SU-DHL-6 (cell line): ENCODE measurements around the gene TAF11L14.
"Not testable (repeated sequence)": the region's sequence is repeated elsewhere in the genome, so short reads cannot be mapped to it uniquely, and the experiment has no call there.

Experiments
- H2AFZ ChIP-seq: fragments of 200-600 bp; sonication (generic); 2 replicates; pipeline ENCODE4 v1.6.1; 2014; ENCODE audit warnings: low read depth, mild to moderate bottlenecking, moderate library complexity, mixed read lengths, antibody characterized with exemption, low read length; ENCODE audit not compliant: severe bottlenecking
- H3F3A ChIP-seq: fragments of 200-600 bp; shearing (Covaris generic); 2 replicates; pipeline ENCODE4 v1.6.0; 2016; ENCODE audit warnings: antibody characterized with exemption, mild to moderate bottlenecking; ENCODE audit not compliant: insufficient read depth
- H3K27ac ChIP-seq: fragments of 200-600 bp; sonication (generic); 2 replicates; pipeline ENCODE4 v1.5.1; 2016; ENCODE audit warnings: low read depth, mild to moderate bottlenecking, low read length, moderate library complexity, mixed read lengths
- H3K27me3 ChIP-seq: fragments of 200-600 bp; sonication (generic), shearing (Covaris generic); 2 replicates; pipeline ENCODE4 v1.6.0; 2014; ENCODE audit warnings: mild to moderate bottlenecking, low read length
- H3K36me3 ChIP-seq: fragments of 200-600 bp; sonication (generic); 2 replicates; pipeline ENCODE4 v1.6.1; 2014; ENCODE audit warnings: mild to moderate bottlenecking, low read length, mixed read lengths
- H3K4me2 ChIP-seq: fragments of 300-600, 200-600 bp; shearing (Covaris generic), sonication (generic); 2 replicates; pipeline ENCODE4 v1.6.0; 2014; ENCODE audit warnings: low read length, low read depth, mild to moderate bottlenecking; ENCODE audit not compliant: poor library complexity, severe bottlenecking
- H3K4me3 ChIP-seq: fragments of 200-600 bp; sonication (generic); 2 replicates; pipeline ENCODE4 v1.5.1; 2014; ENCODE audit warnings: antibody characterized with exemption, low read length, mild to moderate bottlenecking, mixed read lengths; ENCODE audit not compliant: insufficient read depth, poor library complexity, severe bottlenecking
- H3K79me2 ChIP-seq: fragments of 200-600 bp; sonication (generic); 2 replicates; pipeline ENCODE4 v1.6.1; 2014; ENCODE audit warnings: mild to moderate bottlenecking, low read length, moderate library complexity; ENCODE audit not compliant: insufficient read depth
- H3K9ac ChIP-seq: fragments of 200-600 bp; sonication (generic); 2 replicates; pipeline ENCODE4 v1.7.0; 2014; ENCODE audit warnings: mild to moderate bottlenecking, low read length
- H3K9me2 ChIP-seq: fragments of 200-600 bp; sonication (generic); replicated peaks from 2 replicates; pipeline ENCODE4 v1.6.1; 2014; ENCODE audit warnings: low read length; ENCODE audit not compliant: insufficient read depth
- H3K9me3 ChIP-seq: fragments of 200-600 bp; sonication (generic); 2 replicates; pipeline ENCODE4 v1.6.1; 2014; ENCODE audit warnings: low read length, mixed read lengths; ENCODE audit not compliant: insufficient read depth
- H4K20me1 ChIP-seq: fragments of 200-600 bp; sonication (generic); 2 replicates; pipeline ENCODE4 v1.6.1; 2014; ENCODE audit warnings: low read depth, mild to moderate bottlenecking, antibody characterized with exemption, low read length, moderate library complexity, mixed read lengths
- CTCF ChIP-seq: fragments of 200-600 bp; sonication (generic); IDR thresholded peaks from one replicate; pipeline ENCODE4 v1.5.1; 2017; ENCODE audit warnings: antibody characterized with exemption, mild to moderate bottlenecking, low read length, moderate library complexity; ENCODE audit not compliant: insufficient read depth, poor library complexity, severe bottlenecking
- EZH2phosphoT487 ChIP-seq: fragments of 200-600 bp; sonication (generic), shearing (Covaris generic); conservative IDR thresholded peaks from 2 replicates; pipeline ENCODE4 v1.6.1; 2018; ENCODE audit warnings: mild to moderate bottlenecking, antibody characterized with exemption, low read length, moderate library complexity, mixed read lengths

TAF11L14 gene

GRCh38 chr5:17619354-17619753 is 14.9 kb upstream of the TAF11L14 start:
- Histone ChIP-seq H3K27ac (no peak overlapping the region), H3K36me3 (no peaks in the 10 kb centered on the region), H3K9me3 (no peaks in the 10 kb centered on the region), H3K79me2 (no peaks in the 10 kb centered on the region), H3F3A (no peaks in the 10 kb centered on the region), H3K4me3 (no peak overlapping the region), H3K9ac (no peak overlapping the region), H3K4me2 (no peak overlapping the region), H2AFZ (no peak overlapping the region), H3K27me3 (no peaks in the 10 kb centered on the region), H3K9me2 (no peaks in the 10 kb centered on the region), H4K20me1 (no peaks in the 10 kb centered on the region)
- TF ChIP-seq EZH2phosphoT487 (no peak), CTCF (no peak)

GRCh38 chr5:17620627-17621026 is 13.6 kb upstream of the TAF11L14 start:
- Histone ChIP-seq H3K9me3 (no peaks in the 10 kb centered on the region), H3K27me3 (no peaks in the 10 kb centered on the region), H3F3A (no peaks in the 10 kb centered on the region), H3K36me3 (no peaks in the 10 kb centered on the region), H2AFZ (no peak overlapping the region), H3K9me2 (no peaks in the 10 kb centered on the region), H4K20me1 (no peaks in the 10 kb centered on the region), H3K27ac (no peak overlapping the region), H3K79me2 (no peaks in the 10 kb centered on the region), H3K9ac (no peak overlapping the region), H3K4me3 (no peak overlapping the region), H3K4me2 (no peak overlapping the region)
- TF ChIP-seq EZH2phosphoT487 (no peak), CTCF (peak; percentile 32)

DNA sequence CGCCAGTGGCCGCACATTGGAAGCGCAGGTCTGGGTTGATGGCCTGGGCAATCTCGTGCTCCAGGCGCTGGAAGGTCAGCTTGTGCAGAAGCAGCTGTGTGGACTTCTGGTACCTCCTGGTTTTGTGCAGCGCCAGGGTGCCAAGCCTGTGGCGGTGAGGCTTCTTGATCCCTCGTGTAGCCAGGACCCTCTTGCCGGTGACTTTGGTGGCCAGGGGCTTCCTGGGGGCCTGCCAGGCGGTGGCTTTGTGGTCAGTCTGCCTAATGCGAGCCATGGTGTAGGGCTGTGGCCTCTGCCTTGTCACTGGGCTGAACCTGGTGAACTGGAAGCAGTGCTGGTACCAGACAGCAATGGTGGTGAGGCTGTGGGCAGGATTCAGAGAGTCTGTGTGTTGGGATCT is 8.6 kb upstream of the TAF11L14 start:
- H4K20me1 ChIP-seq, result no peaks in the 10 kb centered on the region
- no peak overlapping the region for H3K27ac ChIP-seq
- no peak overlapping the region for H3K4me2 ChIP-seq
- TF ChIP-seq EZH2phosphoT487 (no peak), CTCF (no peak)
- no peaks in the 10 kb centered on the region for H3K79me2 ChIP-seq
- H3K4me3 ChIP-seq, result no peak overlapping the region
- H3K36me3 ChIP-seq, result no peaks in the 10 kb centered on the region
- no peaks in the 10 kb centered on the region for H3K9me3 ChIP-seq
- H3K9me2 ChIP-seq, result no peaks in the 10 kb centered on the region
- no peak overlapping the region for H2AFZ ChIP-seq
- no peak overlapping the region for H3K9ac ChIP-seq
- H3K27me3 ChIP-seq, result no peaks in the 10 kb centered on the region
- no peaks in the 10 kb centered on the region for H3F3A ChIP-seq

DNA sequence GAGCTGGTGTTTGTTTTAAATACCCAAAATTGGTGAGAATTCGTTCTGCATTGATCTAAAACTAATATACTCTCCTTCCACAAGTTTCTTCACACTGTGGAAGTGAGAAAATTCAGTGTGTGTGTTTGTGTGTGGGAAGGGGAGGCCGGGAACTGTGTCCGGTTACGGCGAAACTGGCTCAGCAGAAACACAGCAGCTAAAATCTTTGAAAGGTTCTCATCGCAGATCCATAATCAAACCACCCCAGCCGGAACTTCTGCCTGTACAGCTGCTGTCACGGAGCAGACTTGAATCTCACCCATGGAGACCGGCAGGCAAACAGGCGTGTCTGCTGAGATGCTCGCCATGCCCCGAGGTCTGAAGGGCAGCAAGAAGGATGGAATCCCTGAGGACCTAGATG is 2.5 kb upstream of the TAF11L14 start, which contains the start of gene TAF11L13:
Gene TAF11L13, plus strand, starts transcription at position 301 of the 400 bp plus-strand sequence.
- H3K9me3 ChIP-seq, H3K27ac ChIP-seq, H2AFZ ChIP-seq: not testable (repeated sequence)

GRCh38 chr5:17649232-17649631 is 15.0 kb downstream of the TAF11L14 start:
- H3F3A ChIP-seq, H2AFZ ChIP-seq, H3K9me2 ChIP-seq, H3K9me3 ChIP-seq, H3K9ac ChIP-seq, H4K20me1 ChIP-seq, H3K4me2 ChIP-seq, H3K4me3 ChIP-seq, H3K36me3 ChIP-seq, H3K27me3 ChIP-seq, H3K27ac ChIP-seq, H3K79me2 ChIP-seq: not testable (repeated sequence)

More for the DNA sequence above, 2.5 kb upstream of the TAF11L14 start, which contains the start of gene TAF11L13:
- not testable (repeated sequence) for H3F3A ChIP-seq, H3K9ac ChIP-seq, H3K36me3 ChIP-seq, H3K79me2 ChIP-seq, H3K9me2 ChIP-seq, H3K27me3 ChIP-seq, H4K20me1 ChIP-seq, H3K4me2 ChIP-seq, H3K4me3 ChIP-seq

DNA sequence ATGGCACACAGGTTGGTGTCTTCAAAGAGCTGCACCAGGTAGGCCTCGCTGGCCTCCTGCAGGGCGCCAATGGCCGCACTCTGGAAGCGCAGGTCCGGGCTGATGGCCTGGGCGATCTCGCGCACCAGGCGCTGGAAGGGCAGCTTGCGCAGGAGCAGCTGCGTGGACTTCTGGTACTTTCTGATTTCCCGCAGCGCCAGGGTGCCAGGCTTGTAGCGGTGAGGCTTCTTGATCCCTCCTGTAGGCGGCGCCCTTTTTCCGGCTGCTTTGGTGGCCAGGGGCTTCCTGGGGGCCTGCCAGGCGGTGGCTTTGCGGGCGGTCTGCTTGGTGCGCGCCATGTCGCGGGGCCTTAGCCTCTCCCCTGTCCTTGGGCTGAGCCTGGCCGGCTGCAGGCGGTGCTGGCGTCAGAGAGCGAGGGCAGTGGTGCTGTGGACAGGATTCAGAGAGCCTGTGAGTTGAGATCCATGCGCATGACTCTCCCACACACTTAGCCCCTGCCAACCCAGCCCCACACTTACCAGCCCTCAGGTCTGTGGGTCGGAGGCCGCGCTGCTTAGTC is 21.0 kb downstream of the TAF11L14 start:
- not testable (repeated sequence) for H3K4me2 ChIP-seq, H3K9me3 ChIP-seq, H4K20me1 ChIP-seq, H3K27ac ChIP-seq, H3K9ac ChIP-seq, H3K9me2 ChIP-seq, H3K4me3 ChIP-seq, H2AFZ ChIP-seq, H3F3A ChIP-seq, H3K27me3 ChIP-seq, H3K79me2 ChIP-seq, H3K36me3 ChIP-seq
